Tibial nerve (tissue), 4 donors: ENCODE results near the gene GUF1. TPM values are rescaled to one million over a fixed set of nuclear protein-coding genes. Genes with fewer than 3 reads are reported as not detected.

Experiments
- DNase-seq, 2 donors: peaks; one replicate each; pipeline ENCODE4 v3.0.0-alpha.2; 2019; ENCODE audit warnings: low spot score in 2 of 2
- H3K27ac ChIP-seq, 4 donors: fragments of 200-600 bp; sonication (generic) in 3 of 4; one replicate each; pipeline ENCODE4 v1.5.1; 2017 to 2019; ENCODE audit warnings: mild to moderate bottlenecking in 1 of 4
- H3K27me3 ChIP-seq, 2 donors: fragments of 200-600 bp; sonication (generic) in 1 of 2; one replicate each; pipeline versions ENCODE4 v1.5.1 to v1.6.0; 2017 to 2019
- H3K36me3 ChIP-seq, 3 donors: fragments of 200-600 bp; sonication (generic); one replicate each; pipeline ENCODE4 v1.5.1; 2018 to 2019
- H3K4me1 ChIP-seq, 4 donors: fragments of 200-600 bp; sonication (generic) in 3 of 4; one replicate each; pipeline ENCODE4 v1.5.1; 2017 to 2019
- H3K4me3 ChIP-seq, 4 donors: fragments of 200-600 bp; sonication (generic) in 3 of 4; one replicate each; pipeline ENCODE4 v1.5.1; 2017 to 2019; ENCODE audit warnings: mild to moderate bottlenecking in 1 of 4, moderate library complexity in 1 of 4
- H3K9me3 ChIP-seq, 4 donors: fragments of 200-600 bp; sonication (generic) in 3 of 4; one replicate each; pipeline ENCODE4 v1.5.1; 2017 to 2019
- CTCF ChIP-seq, 5 experiments: fragments of 200-600 bp in 3 of 5; fragments of 450-650 bp in 2 of 5; sonication (generic) in 3 of 5; IDR thresholded peaks; one replicate each; pipeline ENCODE4 v1.5.1; 2016 to 2019; ENCODE audit warnings: antibody characterized with exemption in 5 of 5, mild to moderate bottlenecking in 3 of 5, moderate library complexity in 2 of 5
- EP300 ChIP-seq, 2 donors: sonication (generic); formaldehyde crosslinking; IDR thresholded peaks; one replicate each; pipeline ENCODE4 v1.6.1; 2017; ENCODE audit warnings: antibody characterized with exemption in 2 of 2, mild to moderate bottlenecking in 1 of 2
- POLR2A ChIP-seq, 2 donors: fragments of 450-650 bp; IDR thresholded peaks; one replicate each; pipeline ENCODE4 v1.6.1; 2017; ENCODE audit warnings: antibody characterized with exemption in 2 of 2, mild to moderate bottlenecking in 2 of 2, moderate library complexity in 2 of 2
- WGBS, 2 donors: methylation state at CpG; one replicate each; pipeline ENCODE4 v1.1.5; 2018; 5-methylcytosine and 5-hydroxymethylcytosine counted together
- total RNA-seq, 4 donors: library from RNA; depleted of rRNA; stranded (reverse); fragments of >200 nt; gene quantifications; one replicate each; pipeline ENCODE4 v1.1.0, GENCODE V29; 2016

GUF1 gene
- total RNA-seq, 4 donors from 2014 or later = 15.3 to 21.9 (median 18.7) TPM

- no peak for TF ChIP-seq POLR2A (IDR thresholded peaks at IDR 0.05)
- no peak for TF ChIP-seq CTCF (IDR thresholded peaks at IDR 0.05)
- no peak for TF ChIP-seq EP300 (IDR thresholded peaks at IDR 0.05)
- whole genome bisulfite sequencing, 2 donors = 74 to 77% methylated on average over 4 of the region's 4 CpGs
- no peaks in the 10 kb centered on the region for H3K27me3 ChIP-seq
- H3K36me3 ChIP-seq = no peaks in the 10 kb centered on the region
- H3K4me3 ChIP-seq = no peak overlapping the region
- no peak for DNase-seq
- no peaks in the 10 kb centered on the region for H3K4me1 ChIP-seq
- H3K9me3 ChIP-seq = peaks cover 0 to 3% (median 0%) of the 10 kb centered on the region in 4 donors
- H3K27ac ChIP-seq = no peak overlapping the region
These were observed 40.1 kb upstream of the GUF1 start for GRCh38 chr4:44638091-44638490.

- H3K36me3 ChIP-seq = no peaks in the 10 kb centered on the region
- no peak overlapping the region for H3K27ac ChIP-seq
- TF ChIP-seq CTCF (IDR thresholded peaks at IDR 0.05) (no peak), EP300 (IDR thresholded peaks at IDR 0.05) (no peak), POLR2A (IDR thresholded peaks at IDR 0.05) (no peak)
- no peak overlapping the region for H3K4me3 ChIP-seq
- H3K27me3 ChIP-seq = no peaks in the 10 kb centered on the region
- peaks cover 0 to 16% (median 1%) of the 10 kb centered on the region in 4 donors for H3K9me3 ChIP-seq
- DNase-seq = no peak
- WGBS, 2 donors = 81 to 89% methylated on average over 1 of the region's 1 CpG
- no peaks in the 10 kb centered on the region for H3K4me1 ChIP-seq
These were observed 32.1 kb upstream of the GUF1 start for GRCh38 chr4:44646151-44646550.

- Histone ChIP-seq H3K4me3 (no peak within 1 kb of the TSS), H3K27me3 (no peaks in the 10 kb centered on the region), H3K4me1 (no peaks in the 10 kb centered on the region), H3K9me3 (no peaks in the 10 kb centered on the region), H3K36me3 (no peaks in the 10 kb centered on the region), H3K27ac (no peak within 1 kb of the TSS)
- no peak for DNase-seq
- 70 to 82% methylated on average over 1 of the region's 1 CpG for WGBS, 2 donors
- no peak for TF ChIP-seq CTCF (IDR thresholded peaks at IDR 0.05)
- no peak for TF ChIP-seq EP300 (IDR thresholded peaks at IDR 0.05)
- no peak for TF ChIP-seq POLR2A (IDR thresholded peaks at IDR 0.05)
These were observed 26.8 kb upstream of the GUF1 start, which contains the start of gene YIPF7 for GRCh38 chr4:44651425-44651824. YIPF7 (minus strand) TSS chr4:44651625; CDS start chr4:44650100, 1,525 bp downstream.

GRCh38 chr4:44652002-44652401 is 26.2 kb upstream of the GUF1 start:
- no peak for DNase-seq

GRCh38 chr4:44660396-44660795 is 17.8 kb upstream of the GUF1 start:
- Histone ChIP-seq H3K9me3 (no peaks in the 10 kb centered on the region), H3K4me3 (no peak overlapping the region), H3K36me3 (no peaks in the 10 kb centered on the region), H3K4me1 (no peaks in the 10 kb centered on the region), H3K27ac (no peak overlapping the region), H3K27me3 (no peaks in the 10 kb centered on the region)
- 46 to 52% methylated on average over 3 of the region's 3 CpGs for WGBS, 2 donors
- DNase-seq = no peak
- TF ChIP-seq CTCF (IDR thresholded peaks at IDR 0.05) = no peak
- TF ChIP-seq EP300 (IDR thresholded peaks at IDR 0.05) = no peak
- no peak for TF ChIP-seq POLR2A (IDR thresholded peaks at IDR 0.05)

More at GRCh38 chr4:44652002-44652401, 26.2 kb upstream of the GUF1 start:
- 71 to 79% methylated on average over 1 of the region's 1 CpG for WGBS, 2 donors
- TF ChIP-seq EP300 (IDR thresholded peaks at IDR 0.05) (no peak), CTCF (IDR thresholded peaks at IDR 0.05) (no peak), POLR2A (IDR thresholded peaks at IDR 0.05) (no peak)
- Histone ChIP-seq H3K4me3 (no peak overlapping the region), H3K27me3 (no peaks in the 10 kb centered on the region), H3K27ac (no peak overlapping the region), H3K9me3 (no peaks in the 10 kb centered on the region), H3K36me3 (no peaks in the 10 kb centered on the region), H3K4me1 (no peaks in the 10 kb centered on the region)
